Glutamatergic neuron (in vitro differentiated cells): ENCODE measurements around the gene PRCC. TPM values are rescaled to one million over a fixed set of nuclear protein-coding genes. Genes with fewer than 3 reads are reported as not detected.
A peak's percentile ranks its signal among the peaks of the same experiment; 100 is the strongest.

Source experiments
- DNase-seq: peaks from one replicate; pipeline ENCODE4 v3.0.0; 2022
- H3K27ac Mint-ChIP-seq: one replicate; pipeline ENCODE4 v1.8.0; 2020; ENCODE audit warnings: mild to moderate bottlenecking, mixed read lengths, inconsistent platforms; ENCODE audit not compliant: unreplicated experiment
- H3K27me3 Mint-ChIP-seq: one replicate; pipeline ENCODE4 v1.8.0; 2020; ENCODE audit warnings: mild to moderate bottlenecking, moderate library complexity, mixed read lengths, inconsistent platforms; ENCODE audit not compliant: unreplicated experiment
- H3K36me3 Mint-ChIP-seq: one replicate; pipeline ENCODE4 v1.8.0; 2020; ENCODE audit warnings: mild to moderate bottlenecking, mixed read lengths, inconsistent platforms; ENCODE audit not compliant: unreplicated experiment
- H3K4me1 Mint-ChIP-seq: one replicate; pipeline ENCODE4 v1.8.0; 2020; ENCODE audit warnings: mild to moderate bottlenecking, low read depth, mixed read lengths, inconsistent platforms; ENCODE audit not compliant: unreplicated experiment
- H3K4me3 Mint-ChIP-seq: one replicate; pipeline ENCODE4 v1.8.0; 2020; ENCODE audit warnings: mild to moderate bottlenecking, mixed read lengths, inconsistent platforms; ENCODE audit not compliant: unreplicated experiment
- H3K9me3 Mint-ChIP-seq: one replicate; pipeline ENCODE4 v1.8.0; 2020; ENCODE audit warnings: mild to moderate bottlenecking, moderate library complexity, mixed read lengths, inconsistent platforms; ENCODE audit not compliant: unreplicated experiment
- total RNA-seq: library from RNA; stranded (reverse); fragmentation: NEBNext Ultra II Directional; extraction: Animal tissue kit (Norgen Biotek cat#: 25700); gene quantifications from one replicate; pipeline ENCODE4 v1.2.1, GENCODE V29; 2021; ENCODE audit not compliant: unreplicated experiment
- TF ChIP-seq, protein P1 (sequence below): fragments of 200-600 bp; sonication (generic); IDR thresholded peaks from one replicate; pipeline ENCODE4 v1.5.0; 2021; ENCODE audit not compliant: partially characterized antibody, unreplicated experiment

The PRCC gene
- total RNA-seq, 1 donor from 2014 or later: 88.8 TPM

GRCh38 chr1:156733989-156734584 is 33.2 kb upstream of the PRCC start:
- H3K4me3 Mint-ChIP-seq: no peak overlapping the region
- peaks cover 6% of the 10 kb centered on the region for H3K4me1 Mint-ChIP-seq
- no peaks in the 10 kb centered on the region for H3K36me3 Mint-ChIP-seq
- no peak overlapping the region for H3K27ac Mint-ChIP-seq
- TF ChIP-seq, protein P1, sequence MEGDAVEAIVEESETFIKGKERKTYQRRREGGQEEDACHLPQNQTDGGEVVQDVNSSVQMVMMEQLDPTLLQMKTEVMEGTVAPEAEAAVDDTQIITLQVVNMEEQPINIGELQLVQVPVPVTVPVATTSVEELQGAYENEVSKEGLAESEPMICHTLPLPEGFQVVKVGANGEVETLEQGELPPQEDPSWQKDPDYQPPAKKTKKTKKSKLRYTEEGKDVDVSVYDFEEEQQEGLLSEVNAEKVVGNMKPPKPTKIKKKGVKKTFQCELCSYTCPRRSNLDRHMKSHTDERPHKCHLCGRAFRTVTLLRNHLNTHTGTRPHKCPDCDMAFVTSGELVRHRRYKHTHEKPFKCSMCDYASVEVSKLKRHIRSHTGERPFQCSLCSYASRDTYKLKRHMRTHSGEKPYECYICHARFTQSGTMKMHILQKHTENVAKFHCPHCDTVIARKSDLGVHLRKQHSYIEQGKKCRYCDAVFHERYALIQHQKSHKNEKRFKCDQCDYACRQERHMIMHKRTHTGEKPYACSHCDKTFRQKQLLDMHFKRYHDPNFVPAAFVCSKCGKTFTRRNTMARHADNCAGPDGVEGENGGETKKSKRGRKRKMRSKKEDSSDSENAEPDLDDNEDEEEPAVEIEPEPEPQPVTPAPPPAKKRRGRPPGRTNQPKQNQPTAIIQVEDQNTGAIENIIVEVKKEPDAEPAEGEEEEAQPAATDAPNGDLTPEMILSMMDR: no peak
- DNase-seq: no peak
- H3K9me3 Mint-ChIP-seq: peaks cover 5% of the 10 kb centered on the region
- H3K27me3 Mint-ChIP-seq: peaks cover under 1% of the 10 kb centered on the region

GRCh38 chr1:156738407-156738806 is 28.9 kb upstream of the PRCC start:
- H3K4me3 Mint-ChIP-seq: no peak overlapping the region
- peaks cover 6% of the 10 kb centered on the region for H3K4me1 Mint-ChIP-seq
- H3K36me3 Mint-ChIP-seq: no peaks in the 10 kb centered on the region
- no peak overlapping the region for H3K27ac Mint-ChIP-seq
- peaks cover 3% of the 10 kb centered on the region for H3K27me3 Mint-ChIP-seq
- DNase-seq: no peak
- H3K9me3 Mint-ChIP-seq: peaks cover 2% of the 10 kb centered on the region
- TF ChIP-seq, protein P1: no peak

- TF ChIP-seq, protein P1: no peak
- DNase-seq: no peak
- Mint-ChIP-seq H3K27me3 (peaks cover 3% of the 10 kb centered on the region), H3K27ac (no peak overlapping the region), H3K36me3 (no peaks in the 10 kb centered on the region), H3K4me1 (peaks cover 6% of the 10 kb centered on the region), H3K9me3 (peaks cover 2% of the 10 kb centered on the region), H3K4me3 (peak overlapping the region; percentile 9)
These were observed 28.4 kb upstream of the PRCC start for GRCh38 chr1:156738916-156739315.

- Mint-ChIP-seq H3K27me3 (peaks cover 5% of the 10 kb centered on the region), H3K4me1 (peaks cover 6% of the 10 kb centered on the region), H3K27ac (peak overlapping the region; percentile 89), H3K4me3 (peak overlapping the region; percentile 89), H3K36me3 (no peaks in the 10 kb centered on the region), H3K9me3 (peaks cover 2% of the 10 kb centered on the region)
- no peak for DNase-seq
- TF ChIP-seq, protein P1: no peak
These were observed 27.0 kb upstream of the PRCC start for GRCh38 chr1:156740237-156740740.

DNA sequence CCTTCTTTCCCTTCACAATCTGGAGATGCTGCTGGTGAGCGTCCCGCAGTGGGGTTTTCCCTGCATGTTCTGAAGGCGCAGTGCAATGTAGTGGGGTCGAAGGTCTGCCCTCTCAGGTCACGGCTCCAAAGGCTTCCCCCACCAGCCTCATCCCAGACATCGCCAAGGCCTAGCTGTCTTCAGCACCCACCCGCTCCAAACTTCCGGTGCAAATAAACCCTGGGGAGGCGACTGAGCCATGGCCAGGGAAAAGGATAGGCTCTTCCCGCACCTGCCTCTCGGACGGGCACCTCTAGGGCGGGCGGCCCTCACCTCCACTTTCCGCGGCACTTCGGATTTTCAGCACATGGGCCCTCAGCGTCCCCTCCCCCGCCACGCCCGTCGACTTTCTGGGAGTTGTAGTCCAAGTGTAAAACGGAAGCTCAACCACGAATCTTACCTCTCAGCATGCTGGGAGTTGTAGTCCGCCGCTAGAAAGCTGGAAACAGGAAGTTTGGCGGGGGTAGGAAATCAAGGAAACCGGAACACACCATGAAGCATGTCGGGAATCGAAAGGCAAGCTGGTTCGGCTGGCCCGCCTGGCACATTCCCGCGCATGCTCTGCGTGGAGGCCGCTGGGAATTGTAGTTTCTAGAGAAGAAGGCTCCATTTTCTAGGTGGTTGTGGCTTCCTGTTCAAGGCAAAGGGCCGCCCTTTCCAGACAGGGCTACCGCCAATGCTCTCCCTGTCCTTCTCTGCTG is 26.4 kb upstream of the PRCC start, which contains the start of gene MRPL24:
Gene MRPL24 (minus strand): TSS at position 348 of the 740 bp plus-strand sequence. CDS start 2,384 bp downstream, outside the sequence.
- peak; percentile 95 for DNase-seq
- peaks cover 11% of the 10 kb centered on the region for H3K4me1 Mint-ChIP-seq
- TF ChIP-seq, protein P1: no peak

More for the DNA sequence above, 26.4 kb upstream of the PRCC start, which contains the start of gene MRPL24:
- Mint-ChIP-seq H3K27me3 (peaks cover 8% of the 10 kb centered on the region), H3K36me3 (no peaks in the 10 kb centered on the region), H3K4me3 (peak within 1 kb of the TSS; percentile 89), H3K27ac (peak within 1 kb of the TSS; percentile 89), H3K9me3 (peaks cover 6% of the 10 kb centered on the region)
